ENCODE data around the gene ASMT.
"Not testable (repeated sequence)": the region's sequence is repeated elsewhere in the genome, so short reads cannot be mapped to it uniquely, and the experiment has no call there.

ASMT gene

DNA sequence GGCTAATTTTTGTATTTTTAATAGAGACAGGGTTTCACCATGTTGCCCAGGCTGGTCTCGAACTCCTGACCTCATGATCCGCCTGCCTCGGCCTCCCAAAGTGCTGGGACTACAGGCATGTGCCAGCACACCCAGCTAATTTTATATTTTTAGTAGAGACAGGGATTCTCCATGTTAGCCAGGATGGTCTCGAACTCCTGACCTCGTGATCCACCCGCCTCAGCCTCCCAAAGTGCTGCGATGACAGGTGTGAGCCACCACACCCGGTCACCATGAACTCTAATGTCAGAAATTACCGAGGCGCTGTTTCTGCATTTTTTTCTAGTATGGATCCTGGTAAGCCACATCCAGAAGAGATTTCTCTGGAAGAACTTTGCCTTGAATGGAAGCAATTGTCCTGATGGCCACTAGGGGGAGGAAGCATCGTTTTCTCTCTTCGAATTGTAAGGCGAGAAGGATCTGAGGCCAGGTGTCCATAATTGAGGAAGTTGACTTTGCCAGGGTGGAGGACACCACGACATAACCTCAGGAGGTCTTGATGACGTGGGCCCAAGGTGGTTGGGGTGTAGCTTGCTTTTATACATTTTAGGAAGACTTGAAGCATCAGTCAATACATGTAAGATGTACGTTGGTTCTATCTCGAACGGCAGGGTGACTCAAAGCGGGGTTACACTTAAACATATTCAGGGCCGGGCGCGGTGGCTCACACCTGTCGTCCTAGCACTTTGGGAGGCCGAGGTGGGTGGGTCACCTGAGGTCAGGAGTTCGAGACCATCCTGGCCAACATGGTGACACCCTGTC, 37.4 kb downstream of the ASMT start:
- DNase-seq (ENCODE audit: low read depth in 2 of 2), result not testable (repeated sequence)

DNA sequence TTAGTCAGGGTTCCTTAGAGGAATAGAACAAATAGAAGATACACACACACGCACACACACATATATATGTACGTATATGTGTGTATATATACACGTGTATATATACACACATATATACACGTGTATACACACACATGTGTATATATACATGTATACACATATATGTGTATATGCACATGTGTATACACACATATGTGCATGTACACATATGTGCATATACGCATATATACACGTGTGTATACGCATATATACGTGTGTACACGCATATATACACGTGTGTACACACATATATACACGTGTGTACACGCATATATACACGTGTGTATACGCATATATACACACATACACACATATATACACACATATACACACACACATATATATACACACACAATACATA, 41.5 kb downstream of the ASMT start:
- DNase-seq (ENCODE audit: low read depth in 2 of 2), result no peak

DNA sequence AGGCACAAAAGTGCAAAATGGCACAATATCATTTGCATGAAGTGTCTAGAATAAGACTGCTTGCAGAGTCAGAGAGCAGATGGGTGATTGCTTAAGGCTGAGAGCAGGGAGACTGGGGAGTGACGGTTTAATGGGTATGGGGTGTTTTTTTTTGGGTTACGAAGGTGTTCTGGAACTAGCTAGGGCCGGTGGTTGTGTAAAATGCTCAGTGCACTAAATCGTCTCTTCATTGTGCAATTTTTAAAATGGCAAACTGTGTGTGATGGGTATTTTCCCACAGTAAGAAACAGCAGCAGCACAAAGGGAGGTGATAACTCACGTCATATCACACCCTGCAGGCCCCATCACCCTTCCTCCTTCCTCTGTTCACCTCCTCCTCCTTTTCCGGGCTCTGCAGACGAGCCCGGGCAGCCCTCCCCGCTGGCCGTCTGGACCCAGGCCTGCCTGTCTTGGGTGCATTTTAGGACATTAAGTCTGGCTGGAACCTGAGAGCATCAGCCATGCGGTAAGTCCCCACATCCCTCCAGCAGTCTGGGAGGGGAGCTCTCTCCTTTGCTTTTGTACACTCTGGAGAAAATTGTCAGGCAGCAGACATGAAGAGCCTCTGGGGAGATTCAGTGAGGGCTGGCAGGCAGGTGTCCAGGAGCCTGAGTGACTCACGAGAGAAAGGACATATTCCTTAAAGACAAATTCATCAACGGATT, 42.7 kb downstream of the ASMT start:
- peak; percentile 21 to 43 for DNase-seq (ENCODE audit: low read depth in 2 of 2)

DNA sequence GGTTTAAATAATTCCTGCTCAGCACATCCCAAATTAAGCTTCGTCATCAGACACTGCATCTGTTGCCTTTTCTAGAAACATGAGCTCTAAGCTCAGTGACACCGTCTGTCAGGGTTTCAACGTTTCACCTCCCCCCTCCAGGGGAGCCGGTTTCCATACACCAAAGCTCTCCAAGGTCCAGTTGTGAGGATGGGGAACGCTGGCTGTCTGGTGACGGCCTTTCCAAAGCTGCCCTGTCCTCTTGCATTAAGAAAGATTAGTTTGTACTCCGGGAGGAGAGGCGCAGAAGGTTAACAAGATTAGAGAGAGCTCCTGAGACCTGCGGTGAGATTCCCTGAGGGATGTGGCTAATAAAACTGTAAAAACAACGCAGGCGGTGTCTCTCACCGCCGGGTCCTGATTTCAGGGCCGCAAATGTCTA, 43.2 kb downstream of the ASMT start:
- DNase-seq (ENCODE audit: low read depth in 2 of 2), result no peak

DNA sequence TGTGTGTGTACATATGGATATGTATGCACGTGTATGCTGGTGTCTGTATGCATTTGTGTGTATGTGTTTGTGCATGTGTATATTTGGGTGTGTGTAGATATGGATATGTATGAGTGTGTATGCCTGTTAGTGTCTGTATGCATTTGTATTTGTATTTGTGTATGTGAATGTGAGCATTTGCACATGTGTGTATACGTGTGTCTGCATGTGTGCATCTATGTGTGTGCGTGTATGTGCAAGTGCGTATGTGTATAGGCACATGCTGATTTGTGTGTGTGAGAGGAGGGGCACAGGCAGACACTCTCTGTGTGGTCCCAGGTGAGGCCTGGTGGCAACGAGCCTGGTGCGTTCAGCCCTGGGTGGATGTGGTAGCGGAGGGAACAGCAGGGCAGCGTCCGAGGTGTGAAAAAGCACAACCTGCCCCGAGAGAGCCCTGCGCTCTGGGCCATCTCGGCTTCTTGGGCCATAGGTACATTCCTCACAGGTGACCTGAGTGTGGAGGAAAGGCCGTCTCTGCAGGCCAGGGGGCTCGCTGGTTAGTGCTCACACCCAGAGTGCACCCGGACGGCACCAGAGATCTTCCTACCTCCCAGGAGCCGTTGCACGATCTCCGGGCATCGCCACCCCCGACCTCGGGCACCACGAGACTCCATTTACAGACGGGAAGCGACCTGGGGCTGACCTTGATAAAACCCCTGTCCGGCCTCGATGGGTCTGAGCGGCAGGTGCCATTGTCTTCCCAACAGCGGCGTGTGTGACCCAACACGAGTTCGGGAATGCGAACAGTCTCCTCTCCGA, 45.0 kb downstream of the ASMT start:
- DNase-seq (ENCODE audit: low read depth in 2 of 2), result no peak

DNA sequence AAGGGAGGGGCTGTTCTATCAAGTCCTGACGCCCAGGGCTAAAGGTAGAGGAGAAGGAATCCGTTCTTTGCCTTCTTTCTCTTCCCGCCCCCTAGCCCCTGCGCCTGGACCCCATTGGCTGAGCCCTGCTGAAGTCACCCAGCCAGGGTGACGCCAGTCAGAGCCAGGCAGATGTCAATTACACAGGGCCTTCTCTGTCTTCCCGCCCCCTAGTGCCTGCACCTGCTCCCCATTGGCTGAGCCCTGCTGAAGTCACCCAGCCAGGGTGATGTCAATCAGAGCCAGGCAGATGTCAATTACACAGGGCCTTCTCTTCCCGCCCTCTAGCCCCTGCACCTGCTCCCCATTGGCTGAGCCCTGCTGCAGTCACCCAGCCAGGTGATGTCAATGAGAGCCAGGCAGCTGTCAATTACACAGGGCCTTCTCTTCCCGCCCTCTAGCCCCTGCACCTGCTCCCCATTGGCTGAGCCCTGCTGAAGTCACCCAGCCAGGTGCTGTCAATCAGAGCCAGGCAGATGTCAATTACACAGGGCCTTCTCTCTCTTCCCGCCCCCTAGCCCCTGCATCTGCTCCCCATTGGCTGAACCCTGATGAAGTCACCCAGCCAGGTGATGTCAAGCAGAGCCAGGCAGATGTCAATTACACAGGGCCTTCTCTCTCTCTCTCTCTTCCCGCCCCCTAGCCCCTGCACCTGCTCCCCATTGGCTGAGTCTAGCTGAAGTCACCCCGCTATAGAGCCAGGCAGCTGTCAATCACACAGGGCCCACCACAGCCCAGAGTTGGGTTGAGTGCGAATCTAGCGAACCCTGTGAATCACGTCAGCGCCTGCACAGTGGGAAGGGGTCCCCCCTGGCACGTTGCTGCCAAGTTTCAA, 46.4 kb downstream of the ASMT start:
- peak; percentile 27 to 93 for DNase-seq (ENCODE audit: low read depth in 2 of 2)

DNA sequence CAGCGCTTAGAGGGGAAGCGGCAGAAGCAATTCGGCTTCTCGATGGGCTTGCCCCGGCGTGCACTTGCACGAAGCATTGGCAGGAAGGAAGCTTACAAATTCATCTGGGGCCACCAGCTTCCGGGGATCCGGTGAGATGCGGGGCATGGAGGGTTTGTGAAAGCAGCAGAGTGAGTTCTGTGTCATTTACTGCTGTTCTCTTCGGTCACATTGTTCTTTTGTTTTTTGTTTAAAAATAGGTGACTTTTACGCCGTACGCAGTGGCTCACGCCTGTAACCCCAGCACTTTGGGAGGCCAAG, 47.0 kb downstream of the ASMT start:
- no peak for DNase-seq (ENCODE audit: low read depth in 2 of 2)

DNA sequence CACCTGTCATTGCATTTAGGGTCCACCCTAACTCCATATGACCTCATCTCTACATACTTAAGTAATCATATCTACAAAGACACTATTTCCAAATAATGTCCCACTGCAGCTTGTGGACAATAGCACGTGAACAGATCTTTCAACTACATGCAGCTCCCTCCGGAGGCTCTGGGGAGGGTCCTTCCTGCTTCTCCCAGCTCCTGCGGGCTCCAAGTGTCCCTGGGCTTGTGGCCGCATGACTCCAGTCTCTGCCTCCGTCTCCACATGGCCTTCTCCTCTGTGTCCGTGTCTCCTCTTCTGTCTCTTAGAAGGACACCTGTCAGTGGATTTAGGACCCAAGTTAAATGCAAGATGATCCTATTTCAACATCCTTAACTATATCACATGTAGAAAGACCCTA, 52.7 kb downstream of the ASMT start:
- DNase-seq (ENCODE audit: low read depth in 2 of 2), result no peak

DNA sequence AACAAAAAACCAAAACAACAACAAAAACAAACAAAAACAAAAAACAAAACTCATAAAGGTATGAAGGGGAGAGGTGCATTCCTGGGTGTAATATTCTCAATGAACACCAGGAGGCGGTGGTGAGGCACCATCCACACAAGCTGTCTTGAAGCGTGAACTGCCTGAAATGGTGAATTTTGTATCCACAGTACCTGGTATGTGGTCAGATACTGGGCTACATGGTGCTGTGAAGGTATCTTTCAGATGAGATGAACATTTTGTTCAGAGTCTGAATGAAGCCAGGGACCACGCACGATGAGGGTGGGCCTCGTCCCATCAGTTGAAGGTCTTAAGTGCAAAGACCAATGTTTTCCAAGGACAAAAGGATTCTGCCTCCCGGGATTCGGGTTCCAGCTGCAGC, 58.5 kb downstream of the ASMT start:
- no peak for DNase-seq (ENCODE audit: low read depth in 2 of 2)

DNA sequence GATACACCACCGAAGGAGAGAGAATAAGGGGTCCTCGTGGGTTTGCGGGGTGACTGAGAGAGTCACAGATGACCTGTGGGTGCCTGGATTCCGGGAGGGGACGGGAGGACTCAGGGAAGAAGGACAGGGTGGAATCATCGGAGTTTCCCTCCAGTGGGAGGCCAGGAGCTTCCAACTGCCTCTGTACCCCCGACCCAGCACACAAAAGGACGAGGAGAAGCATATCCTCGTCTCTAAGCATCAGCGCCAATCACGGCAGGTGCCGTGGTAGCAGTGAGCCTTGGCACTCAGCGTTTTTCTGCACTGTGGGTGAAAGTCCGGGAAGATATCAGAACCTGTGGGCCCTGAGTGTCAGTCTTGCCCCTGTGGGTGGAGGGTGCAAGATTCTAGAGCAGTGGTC, 62.0 kb downstream of the ASMT start:
- no peak for DNase-seq (ENCODE audit: low read depth in 2 of 2)

DNA sequence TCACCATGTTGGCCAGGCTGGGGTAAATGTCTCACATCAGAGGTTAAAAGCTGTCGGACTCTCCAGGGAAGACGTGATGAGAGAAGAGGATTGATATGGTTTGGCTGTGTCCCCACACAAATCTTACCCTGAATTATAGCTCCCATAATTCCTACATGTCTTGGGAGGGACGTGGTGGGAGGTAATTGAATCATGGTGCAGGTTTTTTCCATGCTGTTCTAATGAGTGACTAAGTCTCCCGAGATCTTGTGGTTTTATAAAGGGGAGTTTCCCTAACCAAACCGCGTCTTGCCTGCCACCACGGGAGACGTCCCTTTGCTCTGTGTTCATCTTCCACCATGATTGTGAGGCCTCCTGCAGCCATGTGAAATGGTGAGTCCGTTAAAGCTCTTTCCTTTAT, 64.4 kb downstream of the ASMT start:
- no peak for DNase-seq (ENCODE audit: low read depth in 2 of 2)

DNA sequence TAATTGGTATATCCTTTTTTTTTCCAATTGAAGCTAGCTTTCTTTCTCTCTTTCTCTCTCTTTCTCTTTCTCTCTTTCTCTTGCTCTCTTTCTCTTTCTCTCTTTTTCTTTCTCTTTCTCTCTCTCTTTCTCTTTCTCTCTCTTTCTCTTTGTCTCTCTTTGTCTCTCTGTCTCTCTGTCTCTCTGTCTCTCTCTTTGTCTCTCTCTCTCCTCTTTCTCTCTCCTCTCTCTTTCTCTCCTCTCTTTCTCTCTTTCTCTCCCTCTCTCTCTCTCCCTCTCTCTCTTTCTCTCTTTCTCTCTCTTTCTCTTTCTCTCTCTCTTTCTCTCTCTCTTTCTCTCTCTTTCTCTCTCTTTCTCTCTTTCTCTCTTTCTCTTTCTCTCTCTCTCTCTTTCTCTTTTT, 66.6 kb downstream of the ASMT start:
- DNase-seq (ENCODE audit: low read depth in 2 of 2), result no peak

DNA sequence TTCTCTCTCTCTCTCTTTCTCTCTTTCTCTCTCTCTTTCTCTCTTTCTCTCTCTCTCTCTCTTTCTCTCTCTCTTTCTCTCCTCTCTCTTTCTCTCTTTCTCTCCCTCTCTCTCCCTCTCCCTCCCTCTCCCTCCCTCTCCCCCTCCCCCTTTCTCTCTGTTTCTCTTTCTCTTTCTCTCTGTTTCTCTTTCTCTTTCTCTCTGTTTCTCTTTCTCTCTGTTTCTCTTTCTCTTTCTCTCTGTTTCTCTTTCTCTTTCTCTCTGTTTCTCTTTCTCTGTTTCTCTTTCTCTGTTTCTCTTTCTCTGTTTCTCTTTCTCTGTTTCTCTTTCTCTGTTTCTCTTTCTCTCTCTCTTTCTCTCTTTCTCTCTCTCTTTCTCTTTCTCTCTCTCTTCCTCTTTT, 67.0 kb downstream of the ASMT start:
- not testable (repeated sequence) for DNase-seq (ENCODE audit: low read depth in 2 of 2)

DNA sequence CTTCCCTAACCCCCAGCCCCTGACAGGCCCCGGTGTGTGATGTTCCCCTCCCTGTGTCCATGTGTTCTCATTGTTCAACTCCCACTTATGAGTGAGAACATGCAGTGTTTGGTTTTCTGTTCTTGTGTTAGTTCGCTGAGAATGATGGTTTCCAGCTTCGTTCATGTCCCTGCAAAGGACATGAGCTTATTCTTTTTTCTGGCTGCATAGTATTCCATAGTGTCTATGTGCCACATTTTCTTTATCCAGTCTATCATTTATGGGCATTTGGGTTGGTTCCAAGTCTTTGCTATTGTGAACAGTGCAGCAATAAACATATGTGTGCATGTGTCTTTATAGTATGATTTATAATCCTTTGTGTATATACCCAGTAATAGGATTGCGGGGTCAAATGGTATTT, 67.6 kb downstream of the ASMT start:
- not testable (repeated sequence) for DNase-seq (ENCODE audit: low read depth in 2 of 2)

DNA sequence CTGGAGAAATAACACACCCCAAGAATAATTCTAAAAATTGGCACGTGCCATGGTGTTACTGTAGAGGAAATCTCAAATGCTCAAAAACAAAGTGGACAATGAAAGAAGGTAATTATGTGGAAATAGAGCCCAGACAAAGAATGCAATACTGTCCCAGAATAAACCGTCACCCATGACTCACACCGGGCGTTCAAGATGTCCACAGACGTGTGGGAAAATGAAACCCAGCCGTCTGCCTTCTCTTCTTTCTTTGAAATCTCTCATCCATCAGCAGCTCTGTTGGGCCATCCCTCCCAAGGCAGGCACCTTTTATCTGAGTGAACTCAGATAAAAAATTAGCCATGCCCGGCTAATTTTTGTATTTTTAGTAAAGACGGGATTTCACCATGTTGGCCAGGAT, 70.0 kb downstream of the ASMT start:
- DNase-seq (ENCODE audit: low read depth in 2 of 2), result not testable (repeated sequence)

DNA sequence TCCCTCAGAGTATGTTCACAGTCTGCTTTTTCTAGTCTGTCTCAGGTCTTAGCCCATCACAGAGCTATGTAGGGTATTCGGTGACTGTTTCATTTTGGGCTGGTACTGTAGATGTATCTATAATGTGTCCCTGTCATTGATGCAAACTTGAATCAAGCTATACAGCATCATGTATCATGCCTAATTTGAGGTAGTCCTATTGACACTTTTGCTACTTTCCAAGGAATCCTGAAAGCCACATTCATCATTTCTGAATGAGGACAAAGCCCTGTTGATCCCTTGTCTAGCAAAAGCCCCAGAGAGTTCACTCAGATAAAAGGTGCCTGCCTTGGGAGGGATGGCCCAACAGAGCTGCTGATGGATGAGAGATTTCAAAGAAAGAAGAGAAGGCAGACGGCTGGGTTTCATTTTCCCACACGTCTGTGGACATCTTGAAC, 70.6 kb downstream of the ASMT start:
- DNase-seq (ENCODE audit: low read depth in 2 of 2), result not testable (repeated sequence)

DNA sequence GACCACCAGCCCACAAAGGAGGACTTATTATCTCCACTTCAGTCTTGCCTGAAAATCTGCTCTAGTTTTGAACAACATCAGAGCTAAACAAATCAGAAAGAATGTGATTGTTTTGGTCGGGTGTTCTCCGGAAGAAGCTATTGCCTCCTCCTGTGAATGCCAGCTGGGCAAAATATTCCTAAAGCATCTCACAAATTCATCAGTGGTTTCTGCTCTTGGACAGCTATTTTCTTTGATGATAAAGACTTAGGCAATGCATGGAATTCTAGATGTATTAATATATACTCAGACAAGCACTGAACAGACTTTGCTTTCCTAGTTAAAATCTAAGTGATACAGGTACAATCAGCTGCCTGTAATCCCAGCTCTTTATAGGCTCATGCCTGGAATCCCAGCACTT, 71.8 kb downstream of the ASMT start:
- DNase-seq (ENCODE audit: low read depth in 2 of 2), result no peak

Data from stimulated activated CD8-positive, alpha-beta memory T cell treated with anti-CD3 and anti-CD28 coated beads, Interleukin-15, amount 100 ng/mL, for 4 hours (primary cell).